GM10248 (cell line): Measurements from ENCODE around the gene DPF1.

Experiments
- CTCF ChIA-PET: fragments of 300-600 bp; sonication (Branson Sonifier 250); formaldehyde crosslinking; extraction: SDS; loops from one replicate; lab custom pipeline; 2021; ENCODE audit warnings: antibody characterized with exemption; lab: Yijun Ruan, JAX
- POLR2A ChIA-PET: fragments of 350-650 bp; sonication (Branson Sonifier 250); formaldehyde crosslinking; extraction: SDS; loops from one replicate; lab custom pipeline; 2020; ENCODE audit warnings: antibody characterized with exemption; lab: Yijun Ruan, JAX
- DNase-seq: peaks from one replicate; pipeline ENCODE4 v3.0.0; 2012; ENCODE audit errors: extremely low spot score
- CTCF ChIP-seq: IDR thresholded peaks from 2 replicates; pipeline ENCODE4 v1.5.1; 2012; ENCODE audit warnings: mild to moderate bottlenecking, low read depth; ENCODE audit errors: extremely low read depth, missing control alignments, control extremely low read depth

The DPF1 gene

GRCh38 chr19:38266981-38267597 lies 43.1 kb upstream of the DPF1 start:
- CTCF ChIA-PET: interaction anchor here (1.5 to 3.6 kb wide), 3 partner anchors 14 to 23 kb away, joined by 4 to 16 read pairs (median 9); no protein-coding TSS in a partner anchor

GRCh38 chr19:38265921-38266429 lies 42.0 kb upstream of the DPF1 start:
- no peak for TF ChIP-seq CTCF
- ChIA-PET CTCF (interaction anchor here (1.0 to 3.6 kb wide), 10 partner anchors 10 to 364 kb away, joined by 3 to 16 read pairs (median 4); partner anchors contain the start of gene CATSPERG), POLR2A (no interaction called here)
- no peak for DNase-seq

More at GRCh38 chr19:38266981-38267597, 43.1 kb upstream of the DPF1 start:
- DNase-seq: no peak
- POLR2A ChIA-PET: no interaction called here
- TF ChIP-seq CTCF: no peak

- DNase-seq: no peak
- POLR2A ChIA-PET: no interaction called here
- CTCF ChIA-PET: interaction anchor here (1.0 to 3.6 kb wide), 10 partner anchors 10 to 363 kb away, joined by 3 to 16 read pairs (median 4); partner anchors contain the start of gene CATSPERG
- no peak for TF ChIP-seq CTCF
Measured at GRCh38 chr19:38265213-38265861, 41.3 kb upstream of the DPF1 start.

GRCh38 chr19:38264486-38265212 lies 40.6 kb upstream of the DPF1 start, which contains the start of gene SPINT2:
SPINT2 (plus strand) TSS chr19:38264573; CDS start chr19:38264893, 320 bp downstream.
- TF ChIP-seq CTCF: no peak
- ChIA-PET CTCF (interaction anchor here (1.3 to 2.3 kb wide), 4 partner anchors 10 to 363 kb away, joined by 4 to 9 read pairs (median 5); no protein-coding TSS in a partner anchor), POLR2A (no interaction called here)
- DNase-seq: peak; percentile 56

- POLR2A ChIA-PET: no interaction called here
Measured at GRCh38 chr19:38263689-38264485, 39.9 kb upstream of the DPF1 start.

More at GRCh38 chr19:38263689-38264485, 39.9 kb upstream of the DPF1 start:
- CTCF ChIA-PET: interaction anchor here (0.7 to 1.4 kb wide), 4 partner anchors 9 to 40 kb away, joined by 3 to 6 read pairs (median 4); partner anchors contain the start of gene C19orf33
- DNase-seq: peak; percentile 80
- TF ChIP-seq CTCF: no peak
